HG02588 (cell line): ENCODE data around the gene LMBRD1.
"Not testable (repeated sequence)": the region's sequence is repeated elsewhere in the genome, so short reads cannot be mapped to it uniquely, and the experiment has no call there.

Experiments used
- ATAC-seq: cut with Tn5 transposase; IDR thresholded peaks from one replicate; pipeline ENCODE4 v1.9.1; 2021; ENCODE audit warnings: mild to moderate bottlenecking, moderate library complexity; ENCODE audit not compliant: unreplicated experiment

LMBRD1 gene

GRCh38 chr6:69796642-69797390, at the start of gene LMBRD1:
Gene LMBRD1 (minus strand): TSS chr6:69797010. CDS start chr6:69796881, 129 bp downstream.
- ATAC-seq = peak; percentile 95

DNA sequence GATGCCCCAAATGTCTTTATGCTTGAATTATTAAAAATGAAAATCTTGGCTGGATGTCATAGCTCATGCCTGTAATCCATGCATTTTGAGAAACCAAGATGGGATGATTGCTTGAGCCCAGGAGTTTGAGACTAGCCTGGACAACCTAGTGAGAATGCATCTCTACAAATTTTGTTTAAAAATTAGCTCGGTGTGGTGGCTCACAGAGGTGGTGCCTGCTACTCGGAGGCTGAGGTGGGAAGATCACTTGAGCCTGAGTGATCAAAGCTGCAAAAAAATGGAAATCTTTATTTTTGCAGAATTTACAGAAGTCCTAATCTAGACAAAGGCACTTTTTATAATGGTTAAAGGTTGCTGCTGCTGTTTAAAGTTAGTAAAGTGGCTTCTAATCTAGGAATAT, 49.5 kb upstream of the LMBRD1 start:
- no peak for ATAC-seq

DNA sequence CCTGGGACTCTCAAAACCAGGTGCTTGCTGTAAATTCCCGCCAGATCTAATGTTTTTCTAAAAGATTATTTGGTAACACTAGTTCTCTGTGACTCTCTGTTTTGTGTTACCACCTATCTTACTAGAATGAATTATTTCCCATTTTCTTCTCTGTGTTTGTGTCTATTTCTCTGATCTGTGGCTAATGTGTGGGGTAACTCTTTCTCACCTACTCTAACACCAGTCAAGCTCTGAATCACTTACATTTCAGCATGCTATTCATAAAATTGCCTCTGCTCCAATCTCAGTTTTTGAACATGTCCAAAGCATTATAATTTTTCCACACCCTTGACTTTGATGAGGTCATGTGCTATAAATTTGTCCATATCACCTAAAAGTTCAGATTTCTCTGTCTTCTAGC, 46.4 kb upstream of the LMBRD1 start:
- no peak for ATAC-seq

- no peak for ATAC-seq
Observed at GRCh38 chr6:69841862-69842261, 45.1 kb upstream of the LMBRD1 start.

DNA sequence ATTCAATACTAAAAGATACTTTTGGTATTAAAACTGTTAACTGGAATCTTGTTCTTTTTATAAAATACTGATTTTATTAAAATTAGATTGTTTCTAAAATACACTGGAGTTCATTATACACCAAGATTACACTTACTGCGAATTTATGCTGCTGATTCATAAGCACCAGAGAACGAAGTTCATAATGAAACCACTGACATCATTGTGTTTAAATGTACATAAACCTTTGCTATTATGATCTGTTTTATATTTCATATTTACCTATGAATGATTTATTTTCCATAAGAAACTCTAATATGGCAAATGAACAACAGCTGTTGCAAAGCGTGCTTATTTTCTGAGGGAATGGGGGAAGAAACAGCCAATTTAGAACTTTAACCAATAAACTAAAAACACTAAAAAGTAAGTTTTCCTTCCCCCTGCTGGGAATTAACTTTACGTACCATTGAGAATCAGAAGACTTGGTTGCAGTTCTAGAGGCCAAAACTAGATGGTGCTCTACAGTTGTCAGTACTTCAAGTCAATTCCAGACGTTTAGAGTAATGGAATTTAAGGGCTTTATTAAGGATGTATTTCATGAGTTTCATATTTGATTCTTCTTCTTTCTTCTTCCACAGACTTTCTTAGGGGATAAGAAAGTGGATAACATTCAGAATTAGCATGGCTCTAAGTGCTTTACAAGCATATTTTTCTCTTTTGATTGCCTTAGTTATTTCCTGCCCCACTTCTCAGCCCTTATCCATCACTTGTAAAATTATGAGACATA, 38.8 kb upstream of the LMBRD1 start:
- ATAC-seq = peak; percentile 85

DNA sequence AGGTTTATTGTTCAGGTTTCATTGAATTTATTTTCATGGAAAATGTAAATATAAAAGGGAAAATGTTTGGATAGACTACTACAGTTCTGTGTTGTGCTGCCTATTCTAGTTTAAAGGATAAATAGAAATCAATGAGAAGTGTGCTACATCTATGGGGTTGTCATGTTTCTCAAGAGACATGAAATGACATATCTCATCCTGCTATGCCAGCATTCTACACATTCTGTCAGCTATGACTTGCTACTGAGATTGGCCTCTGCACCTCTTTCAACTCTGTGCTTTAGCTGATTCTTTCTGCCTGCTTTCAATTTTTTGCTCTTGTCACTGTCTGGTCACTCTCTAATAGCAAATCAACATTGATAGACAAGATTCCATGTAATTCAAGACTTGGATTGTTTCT, 35.7 kb upstream of the LMBRD1 start:
- no peak for ATAC-seq

GRCh38 chr6:69827276-69827893, 30.6 kb upstream of the LMBRD1 start:
- no peak for ATAC-seq

GRCh38 chr6:69825904-69826303, 29.1 kb upstream of the LMBRD1 start:
- no peak for ATAC-seq

- ATAC-seq = not testable (repeated sequence)
Observed at GRCh38 chr6:69824355-69824754, 27.5 kb upstream of the LMBRD1 start.

DNA sequence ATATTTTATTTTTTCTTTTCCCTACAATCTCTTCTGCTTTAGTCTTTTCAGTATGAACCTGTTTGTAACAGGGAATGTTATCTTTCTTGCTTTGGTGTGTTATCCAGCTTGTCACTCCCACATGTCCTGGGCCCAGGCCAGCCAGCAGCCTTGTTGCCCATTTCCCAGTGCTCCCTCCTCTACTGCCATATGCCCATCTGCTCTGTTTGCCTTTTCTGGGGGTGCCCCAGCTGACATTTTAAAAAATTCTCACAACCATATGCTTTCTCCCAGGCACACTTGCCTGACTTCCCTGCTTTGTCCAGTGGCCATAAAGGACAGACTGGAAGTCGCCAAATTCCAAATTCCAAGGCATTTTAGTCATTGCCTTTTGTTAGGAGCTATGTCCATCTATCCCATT, 23.6 kb upstream of the LMBRD1 start:
- no peak for ATAC-seq

GRCh38 chr6:69820018-69820417, 23.2 kb upstream of the LMBRD1 start:
- no peak for ATAC-seq

DNA sequence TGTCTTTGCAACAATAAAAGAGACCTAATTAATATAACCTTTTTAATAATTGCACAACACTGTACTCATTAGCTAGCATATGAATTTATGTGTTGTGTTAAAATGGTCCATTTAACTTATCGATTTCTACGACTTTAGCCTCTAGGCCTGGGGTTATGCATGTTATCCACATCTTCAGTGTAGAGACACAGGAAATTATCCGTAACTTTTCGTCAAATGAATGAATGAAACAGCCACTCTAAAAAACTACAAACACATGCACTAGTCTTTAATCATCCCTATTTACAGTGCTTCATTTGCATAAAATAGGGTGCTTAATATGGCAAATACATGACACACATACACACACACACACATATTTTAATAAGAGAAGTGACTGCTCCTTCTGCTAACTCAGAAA, 22.3 kb upstream of the LMBRD1 start:
- no peak for ATAC-seq

DNA sequence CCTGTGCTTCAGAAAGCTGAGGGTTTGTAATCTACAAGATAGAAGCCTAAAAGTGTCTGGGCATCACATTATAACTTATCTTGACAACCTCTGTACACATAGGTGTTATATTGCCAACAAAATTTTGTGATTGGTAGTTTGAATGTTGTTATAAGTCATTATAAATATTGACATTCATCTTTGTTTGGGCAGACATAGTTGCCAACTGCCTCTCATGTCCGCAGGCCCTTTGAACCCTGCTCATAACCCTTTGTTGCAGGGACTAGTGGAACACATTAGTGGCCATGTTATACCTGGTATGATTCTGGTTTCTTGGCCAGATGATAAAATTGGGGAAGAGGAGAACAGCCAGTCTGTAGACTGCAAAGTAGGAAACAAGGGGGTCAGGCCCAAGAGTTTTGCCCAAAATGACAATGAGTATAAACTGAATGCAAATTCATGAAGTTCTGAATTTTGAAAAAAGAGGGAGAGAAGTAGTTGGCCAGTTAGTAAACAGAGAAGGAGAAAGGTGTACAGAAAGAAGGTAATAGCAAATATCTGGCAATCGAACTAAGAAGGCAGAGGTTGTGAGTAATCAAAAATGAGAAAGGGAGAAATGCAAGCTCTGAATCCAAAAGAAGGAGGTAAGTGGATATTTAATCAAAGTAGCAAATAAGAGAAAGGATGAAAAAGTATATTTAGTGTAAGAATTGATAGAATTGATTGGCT, 21.6 kb upstream of the LMBRD1 start:
- no peak for ATAC-seq

GRCh38 chr6:69817358-69817757, 20.5 kb upstream of the LMBRD1 start:
- no peak for ATAC-seq

GRCh38 chr6:69816569-69816968, 19.8 kb upstream of the LMBRD1 start:
- no peak for ATAC-seq

- ATAC-seq = peak; percentile 70
Observed at GRCh38 chr6:69816026-69816425, 19.2 kb upstream of the LMBRD1 start.

DNA sequence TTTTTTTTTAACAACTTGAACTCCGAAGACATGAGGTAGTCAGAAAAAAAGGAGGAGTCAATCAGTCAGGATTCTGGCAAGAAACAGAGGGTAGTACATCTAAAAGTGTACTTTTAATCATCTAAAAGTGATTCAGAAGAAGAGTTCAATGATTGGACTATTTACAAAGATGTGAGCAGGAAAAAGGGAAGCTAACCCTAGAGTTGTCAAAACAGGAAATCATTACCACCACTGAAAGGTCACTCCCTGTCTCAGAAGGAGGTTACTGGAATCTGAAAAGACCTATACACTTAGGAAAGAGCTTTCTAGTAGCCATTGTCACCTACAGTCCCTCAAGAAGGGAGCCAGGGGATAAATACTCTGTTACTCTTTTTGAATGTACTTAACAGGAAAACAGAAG, 16.7 kb upstream of the LMBRD1 start:
- ATAC-seq = peak; percentile 48

DNA sequence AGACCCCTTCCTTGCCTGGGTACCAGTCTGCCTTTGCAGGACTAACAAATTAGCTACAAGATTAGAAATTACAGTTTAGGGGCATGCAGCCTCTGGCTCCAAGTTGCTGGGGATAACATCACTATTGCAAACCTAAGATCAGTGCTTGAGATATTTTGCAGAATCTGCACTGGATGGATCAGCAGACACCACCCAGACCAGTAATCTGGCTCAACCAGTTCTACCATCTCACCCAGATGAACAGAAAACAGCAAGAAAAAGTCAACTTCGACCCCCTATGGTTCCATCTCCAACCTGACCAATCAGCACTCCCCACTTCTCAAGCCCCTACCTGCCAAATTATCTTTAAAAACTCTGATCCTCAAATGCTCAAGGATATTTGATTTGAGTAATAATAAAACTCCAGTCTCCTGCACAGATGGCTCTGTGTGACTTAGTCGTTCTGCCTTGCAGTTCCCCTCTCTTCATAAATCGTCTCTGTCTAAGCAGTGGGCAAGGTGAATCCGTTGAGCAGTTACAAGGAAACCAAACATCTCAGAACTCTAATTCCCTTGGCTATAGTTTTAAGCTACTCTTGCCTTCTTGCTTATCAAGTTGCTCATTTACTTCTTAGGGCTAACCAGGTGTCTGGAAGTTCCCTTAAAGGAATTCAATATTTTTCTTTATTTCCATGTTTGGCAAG, 16.1 kb upstream of the LMBRD1 start:
- ATAC-seq = no peak

DNA sequence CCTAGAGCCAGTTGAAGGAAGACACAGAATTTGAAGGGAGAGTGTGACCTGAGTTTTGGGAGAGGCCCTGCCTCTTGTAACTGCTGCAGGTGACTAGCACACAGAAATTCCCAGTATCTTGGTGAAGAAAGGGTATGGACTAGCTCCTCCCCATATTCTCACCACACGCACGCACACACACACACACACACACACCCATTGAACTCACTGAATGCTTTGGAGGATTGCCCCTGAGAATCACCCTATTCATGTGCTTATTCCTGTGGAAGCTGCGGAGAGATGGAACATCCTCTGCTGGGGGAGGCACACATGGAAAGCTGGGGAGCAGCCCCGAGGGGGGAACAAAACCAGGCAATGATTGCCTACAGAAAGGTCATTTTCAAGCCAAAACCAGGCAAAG, 6.2 kb upstream of the LMBRD1 start:
- ATAC-seq = no peak

GRCh38 chr6:69801711-69802110, 4.9 kb upstream of the LMBRD1 start:
- ATAC-seq = no peak

GRCh38 chr6:69801225-69801624, 4.4 kb upstream of the LMBRD1 start:
- no peak for ATAC-seq
